Measurements from ENCODE around the gene MRPL27.

Gene MRPL27

DNA sequence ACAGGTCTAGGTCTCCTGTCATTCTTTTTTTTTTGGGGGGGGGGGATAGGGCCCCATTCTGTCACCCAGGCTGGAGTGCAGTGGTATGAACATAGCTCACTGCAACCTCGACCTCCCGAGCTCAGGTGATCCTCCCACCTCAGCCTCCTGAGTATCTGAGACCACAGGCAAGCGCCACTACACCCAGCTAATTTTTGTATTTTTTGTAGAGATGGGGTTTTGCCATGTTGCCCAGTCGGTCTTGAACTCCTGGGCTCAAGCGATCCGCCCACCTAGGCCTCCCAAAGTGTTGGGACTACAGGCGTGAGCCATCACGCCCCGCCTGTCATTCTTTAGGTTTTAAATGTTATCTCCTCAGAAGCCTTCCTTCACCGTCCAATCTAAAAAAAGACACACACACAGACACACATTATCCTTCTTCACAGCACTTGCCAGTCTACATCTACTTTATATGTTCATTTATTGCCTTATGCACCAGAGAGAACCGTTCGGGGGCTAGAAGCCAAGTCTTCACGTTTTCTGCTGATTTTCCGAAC is 694 bp downstream of the MRPL27 start:
- no peak for TF ChIP-seq CTCF (IDR thresholded peaks at IDR 0.05; ENCODE audit: insufficient read depth, missing control alignments)
- DNase-seq (ENCODE audit: insufficient read length, low spot score) (no peak), FAIRE-seq (no peak)

- FAIRE-seq (no peak), DNase-seq (ENCODE audit: insufficient read length, low spot score) (no peak)
- TF ChIP-seq CTCF (IDR thresholded peaks at IDR 0.05; ENCODE audit: insufficient read depth, missing control alignments), result no peak
These were observed 1.5 kb downstream of the MRPL27 start for GRCh38 chr17:50371526-50371925.

GRCh38 chr17:50370052-50370451 is 2.9 kb downstream of the MRPL27 start:
- DNase-seq (ENCODE audit: insufficient read length, low spot score) (no peak), FAIRE-seq (no peak)
- no peak for TF ChIP-seq CTCF (IDR thresholded peaks at IDR 0.05; ENCODE audit: insufficient read depth, missing control alignments)

GRCh38 chr17:50367401-50367800 is 5.6 kb downstream of the MRPL27 start:
- no peak for DNase-seq (ENCODE audit: insufficient read length, low spot score)
- TF ChIP-seq CTCF (IDR thresholded peaks at IDR 0.05; ENCODE audit: insufficient read depth, missing control alignments), result no peak
- FAIRE-seq, result no peak

DNA sequence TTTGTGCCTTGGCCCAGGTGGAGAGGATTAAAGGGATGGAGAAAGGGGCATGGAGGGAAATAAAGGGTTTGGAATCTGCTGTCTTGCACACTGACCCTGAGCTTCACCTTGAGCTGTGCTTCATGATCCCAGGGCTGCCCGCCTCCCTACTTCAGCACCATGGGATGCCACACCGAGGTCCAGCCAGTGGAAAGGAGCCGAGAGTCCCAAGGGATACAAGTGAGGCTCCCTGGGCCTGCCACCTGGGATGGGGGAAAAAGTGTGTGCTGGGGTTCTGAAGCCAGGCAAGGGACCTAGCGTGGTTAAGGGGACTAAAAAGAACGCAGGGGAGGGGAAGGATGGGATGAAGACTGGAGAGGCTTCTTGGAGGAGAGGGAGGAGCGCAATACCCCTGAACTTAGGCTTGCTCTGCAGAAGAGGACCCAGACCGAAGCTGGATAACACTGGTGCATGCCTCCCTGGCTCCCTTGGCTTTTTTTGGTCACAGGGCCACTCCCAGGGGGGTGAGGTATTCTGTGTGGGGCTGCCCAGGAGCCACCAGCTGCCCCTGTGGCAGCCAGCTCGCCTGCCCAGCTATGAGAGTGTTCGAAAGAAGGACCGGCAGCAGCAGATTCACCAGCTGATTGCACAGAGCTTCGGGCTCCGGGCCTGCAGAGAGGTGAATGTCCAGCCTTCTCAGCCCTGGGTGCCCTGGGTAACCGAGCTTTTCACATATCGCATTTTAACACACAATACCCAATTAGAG is 7.2 kb downstream of the MRPL27 start:
- no peak for DNase-seq (ENCODE audit: insufficient read length, low spot score)
- no peak for FAIRE-seq

GRCh38 chr17:50365165-50365564 is 7.8 kb downstream of the MRPL27 start:
- FAIRE-seq, result no peak
- no peak for DNase-seq (ENCODE audit: insufficient read length, low spot score)
- no peak for TF ChIP-seq CTCF (IDR thresholded peaks at IDR 0.05; ENCODE audit: insufficient read depth, missing control alignments)

More for the DNA sequence above, 7.2 kb downstream of the MRPL27 start:
- no peak for TF ChIP-seq CTCF (IDR thresholded peaks at IDR 0.05; ENCODE audit: insufficient read depth, missing control alignments)

- DNase-seq (ENCODE audit: insufficient read length, low spot score), result no peak
- FAIRE-seq, result no peak
- no peak for TF ChIP-seq CTCF (IDR thresholded peaks at IDR 0.05; ENCODE audit: insufficient read depth, missing control alignments)
These were observed 8.3 kb downstream of the MRPL27 start for GRCh38 chr17:50364715-50365114.
